Activated T-cell treated with anti-CD3 and anti-CD28 coated beads for 48 hours (primary cell): ENCODE results near the gene CPO.

Experiments
- DNase-seq: peaks from one replicate; pipeline ENCODE4 v3.0.0-alpha.2; 2020; ENCODE audit warnings: low read depth

CPO gene

DNA sequence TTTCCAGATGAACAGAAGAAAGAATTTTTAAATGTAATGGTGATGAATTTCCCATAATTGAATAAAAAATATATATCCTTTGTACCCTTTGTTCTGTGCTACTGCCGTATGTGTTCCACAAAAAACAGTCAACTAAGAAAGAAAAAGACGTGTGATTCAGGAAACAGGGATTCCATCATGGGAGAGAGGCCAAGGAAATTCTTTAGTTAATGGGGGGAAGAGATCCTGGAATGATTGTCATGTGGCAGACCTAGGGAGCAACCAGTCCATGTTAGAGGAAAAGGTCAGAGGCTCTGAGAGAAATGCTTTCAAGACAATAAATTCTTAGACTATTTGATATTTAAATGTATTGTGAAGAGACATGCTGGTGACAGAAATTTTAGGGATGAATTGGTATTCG is 76.6 kb downstream of the CPO start:
- DNase-seq = no peak
